ENCODE results near the gene SERPINB2.

DNA sequence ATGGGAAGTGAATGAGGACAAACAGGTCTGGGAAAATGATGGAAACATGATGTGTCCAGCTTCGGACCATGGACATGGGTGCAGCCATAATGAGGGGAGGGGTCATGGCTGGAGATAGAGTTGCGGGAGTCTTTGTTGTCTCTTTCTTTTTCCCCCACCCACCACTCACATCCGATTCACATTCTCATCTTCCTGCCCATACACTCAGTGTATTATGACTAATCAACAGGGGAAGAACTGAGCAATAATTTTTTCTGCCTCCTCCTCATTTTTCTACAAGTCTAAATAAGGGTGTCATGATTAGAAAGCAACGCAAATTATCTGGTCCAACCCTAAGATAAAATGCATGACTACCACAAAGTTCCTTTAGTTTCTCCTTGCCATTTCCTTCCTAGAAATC lies 5.7 kb upstream of the SERPINB2 start:
- TF ChIP-seq POLR2AphosphoS5 (IDR thresholded peaks at IDR 0.05; ENCODE audit: borderline replicate concordance, low read depth, low read length) (no peak), EZH2 (IDR thresholded peaks at IDR 0.05) (no peak)

Data from SK-N-MC (cell line).